Activated naive CD4-positive, alpha-beta T cell treated with anti-CD3 and anti-CD28 coated beads, Interleukin-2, amount 10 ng/mL, durations not matched to agents 7 days and 5 days (primary cell): Measurements from ENCODE around the gene RPTOR.
A peak's percentile ranks its signal among the peaks of the same experiment; 100 is the strongest.
"Not testable (repeated sequence)": the region's sequence is repeated elsewhere in the genome, so short reads cannot be mapped to it uniquely, and the experiment has no call there.

Experiments
- CTCF ChIA-PET: fragments of 350-600 bp; sonication (Branson Sonifier 250); formaldehyde crosslinking; loops from one replicate; lab custom pipeline; 2021; ENCODE audit warnings: antibody characterized with exemption; lab: Charles Lee
- DNase-seq: peaks from one replicate; pipeline ENCODE4 v3.0.0-alpha.2; 2020
- H3K27ac Mint-ChIP-seq: one replicate; pipeline ENCODE4 v1.8.0; 2021; ENCODE audit warnings: mild to moderate bottlenecking, moderate library complexity, mixed read lengths
- H3K27me3 Mint-ChIP-seq: one replicate; pipeline ENCODE4 v1.8.0; 2021; ENCODE audit warnings: mild to moderate bottlenecking, mixed read lengths
- H3K36me3 Mint-ChIP-seq: one replicate; pipeline ENCODE4 v1.8.0; 2021; ENCODE audit warnings: mixed read lengths
- H3K4me1 Mint-ChIP-seq: one replicate; pipeline ENCODE4 v1.8.0; 2021; ENCODE audit warnings: mixed read lengths
- H3K4me3 Mint-ChIP-seq: one replicate; pipeline ENCODE4 v1.8.0; 2021; ENCODE audit warnings: mild to moderate bottlenecking, moderate library complexity, mixed read lengths
- H3K9me3 Mint-ChIP-seq: one replicate; pipeline ENCODE4 v1.8.0; 2021; ENCODE audit warnings: mixed read lengths

The RPTOR gene

DNA sequence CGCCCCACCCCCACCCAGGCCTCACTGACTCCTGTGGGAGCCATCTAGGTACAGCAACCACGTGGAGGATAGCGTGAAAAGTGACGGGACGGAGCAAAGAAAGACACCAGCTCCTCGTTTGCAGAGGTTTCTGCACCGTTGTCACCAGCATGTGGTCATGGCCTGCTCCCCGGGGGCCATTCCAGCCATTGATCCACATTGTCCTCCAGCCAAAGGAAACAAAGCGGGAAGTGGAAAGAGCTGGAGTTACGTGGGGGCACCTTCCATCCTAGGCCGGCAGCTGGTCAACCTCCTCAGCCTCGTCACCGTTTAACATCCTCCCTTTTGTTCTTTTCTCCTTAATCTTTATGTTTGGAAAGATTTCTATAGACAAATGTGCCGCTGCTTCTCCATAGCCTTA lies 153.7 kb downstream of the RPTOR start:
- DNase-seq, result no peak
- Mint-ChIP-seq H3K27ac (no peak overlapping the region), H3K36me3 (peaks cover 39% of the 10 kb centered on the region), H3K9me3 (peaks cover 30% of the 10 kb centered on the region), H3K4me3 (no peak overlapping the region), H3K27me3 (no peaks in the 10 kb centered on the region), H3K4me1 (peaks cover 63% of the 10 kb centered on the region)
- CTCF ChIA-PET, result no interaction called here

DNA sequence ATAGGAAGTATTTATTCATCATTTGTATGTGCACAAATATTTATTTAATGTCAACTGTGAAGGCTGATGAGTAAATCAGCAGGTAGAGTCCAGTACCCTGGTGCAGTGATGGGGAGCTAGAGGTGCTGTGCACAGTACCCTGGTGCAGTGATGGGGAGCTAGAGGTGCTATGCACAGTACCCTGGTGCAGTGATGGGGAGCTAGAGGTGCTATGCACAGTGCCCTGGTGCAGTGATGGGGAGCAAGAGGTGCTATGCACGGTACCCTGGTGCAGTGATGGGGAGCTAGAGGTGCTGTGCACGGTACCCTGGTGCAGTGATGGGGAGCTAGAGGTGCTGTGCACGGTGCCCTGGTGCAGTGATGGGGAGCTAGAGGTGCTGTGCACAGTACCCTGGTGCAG lies 154.6 kb downstream of the RPTOR start:
- DNase-seq, H3K4me3 Mint-ChIP-seq, H3K27me3 Mint-ChIP-seq, H3K27ac Mint-ChIP-seq, CTCF ChIA-PET: not testable (repeated sequence)
- Mint-ChIP-seq H3K36me3 (peaks cover 47% of the 10 kb centered on the region), H3K4me1 (peaks cover 72% of the 10 kb centered on the region), H3K9me3 (peaks cover 36% of the 10 kb centered on the region)

GRCh38 chr17:80701730-80702129 lies 157.1 kb downstream of the RPTOR start:
- H3K36me3 Mint-ChIP-seq, result peaks cover 64% of the 10 kb centered on the region
- H3K9me3 Mint-ChIP-seq, result peaks cover 37% of the 10 kb centered on the region
- no peaks in the 10 kb centered on the region for H3K27me3 Mint-ChIP-seq
- no peak for DNase-seq
- H3K27ac Mint-ChIP-seq, result peak overlapping the region; percentile 89
- no peak overlapping the region for H3K4me3 Mint-ChIP-seq
- CTCF ChIA-PET, result no interaction called here
- H3K4me1 Mint-ChIP-seq, result peaks cover 77% of the 10 kb centered on the region

DNA sequence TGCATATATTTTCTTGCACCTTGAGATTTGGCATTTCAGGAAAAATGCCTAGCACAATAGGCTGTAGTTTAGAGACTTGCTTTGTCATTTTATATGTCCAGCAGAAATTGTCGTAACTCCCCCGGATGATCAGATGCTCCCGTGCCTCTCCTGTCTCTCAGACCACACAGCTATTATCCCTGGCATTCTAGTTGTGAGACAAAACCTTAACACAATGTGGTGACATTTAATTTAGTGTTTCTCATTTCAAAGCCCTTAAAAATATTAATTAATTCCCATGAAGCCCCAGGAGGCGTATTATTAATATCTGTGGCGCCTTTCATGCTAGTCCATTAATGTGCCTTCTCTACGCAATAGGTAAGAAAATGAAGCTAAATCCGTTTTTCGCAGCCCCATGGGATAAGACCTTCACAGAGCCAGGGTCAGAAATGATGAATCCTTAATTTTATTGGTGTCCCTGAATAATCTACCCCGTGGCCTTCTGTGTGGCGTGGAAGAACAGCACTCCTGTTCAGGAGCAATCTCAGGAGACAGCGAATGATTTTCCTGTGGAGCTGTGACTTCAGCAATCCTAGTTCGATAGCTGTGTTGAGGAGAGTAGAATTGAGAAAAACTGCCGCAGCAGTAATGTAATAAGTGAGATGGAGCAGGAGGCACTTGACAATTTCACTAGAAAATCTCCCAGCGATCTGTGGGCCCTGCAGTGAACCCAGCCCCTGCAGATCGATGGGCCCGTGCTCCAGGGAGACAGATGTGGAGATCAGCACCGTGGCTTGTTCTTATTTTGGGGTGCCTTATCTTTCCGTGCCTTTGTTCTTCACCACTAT lies 157.9 kb downstream of the RPTOR start:
- Mint-ChIP-seq H3K4me3 (no peak overlapping the region), H3K27ac (peak overlapping the region; percentile 89), H3K36me3 (peaks cover 71% of the 10 kb centered on the region), H3K9me3 (peaks cover 37% of the 10 kb centered on the region), H3K4me1 (peaks cover 76% of the 10 kb centered on the region), H3K27me3 (no peaks in the 10 kb centered on the region)
- DNase-seq, result no peak
- CTCF ChIA-PET, result no interaction called here

DNA sequence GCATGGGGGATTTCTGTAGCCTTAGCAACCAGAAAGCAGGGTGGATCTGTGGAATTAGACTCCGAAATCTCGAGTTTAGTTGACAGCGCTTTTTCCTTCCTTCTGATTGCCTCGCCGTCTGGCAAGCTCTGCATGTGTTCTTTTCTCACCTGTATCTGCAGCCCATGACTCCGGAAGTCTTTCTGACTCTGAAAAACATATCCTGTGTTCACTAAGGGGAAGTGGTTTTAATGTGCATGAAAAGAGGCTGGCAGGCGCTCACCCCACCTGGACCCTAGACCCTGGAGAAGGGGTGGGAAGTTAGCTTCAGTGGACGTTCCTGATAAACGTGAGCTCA lies 158.5 kb downstream of the RPTOR start:
- peaks cover 77% of the 10 kb centered on the region for H3K4me1 Mint-ChIP-seq
- no peaks in the 10 kb centered on the region for H3K27me3 Mint-ChIP-seq
- H3K36me3 Mint-ChIP-seq, result peaks cover 75% of the 10 kb centered on the region
- DNase-seq, result peak; percentile 59
- peak overlapping the region; percentile 89 for H3K27ac Mint-ChIP-seq
- CTCF ChIA-PET, result no interaction called here
- peaks cover 37% of the 10 kb centered on the region for H3K9me3 Mint-ChIP-seq
- H3K4me3 Mint-ChIP-seq, result peak overlapping the region; percentile 33

GRCh38 chr17:80704381-80704819 lies 159.8 kb downstream of the RPTOR start:
- peaks cover 87% of the 10 kb centered on the region for H3K4me1 Mint-ChIP-seq
- H3K36me3 Mint-ChIP-seq, result peaks cover 83% of the 10 kb centered on the region
- peak overlapping the region; percentile 89 for H3K27ac Mint-ChIP-seq
- H3K27me3 Mint-ChIP-seq, result no peaks in the 10 kb centered on the region
- CTCF ChIA-PET, result no interaction called here
- peaks cover 37% of the 10 kb centered on the region for H3K9me3 Mint-ChIP-seq
- no peak for DNase-seq
- H3K4me3 Mint-ChIP-seq, result no peak overlapping the region

- Mint-ChIP-seq H3K27ac (no peak overlapping the region), H3K36me3 (peaks cover 86% of the 10 kb centered on the region), H3K27me3 (no peaks in the 10 kb centered on the region), H3K4me3 (no peak overlapping the region), H3K9me3 (peaks cover 38% of the 10 kb centered on the region), H3K4me1 (peaks cover 91% of the 10 kb centered on the region)
- CTCF ChIA-PET, result no interaction called here
- no peak for DNase-seq
These were observed 160.3 kb downstream of the RPTOR start for GRCh38 chr17:80704894-80705293.

DNA sequence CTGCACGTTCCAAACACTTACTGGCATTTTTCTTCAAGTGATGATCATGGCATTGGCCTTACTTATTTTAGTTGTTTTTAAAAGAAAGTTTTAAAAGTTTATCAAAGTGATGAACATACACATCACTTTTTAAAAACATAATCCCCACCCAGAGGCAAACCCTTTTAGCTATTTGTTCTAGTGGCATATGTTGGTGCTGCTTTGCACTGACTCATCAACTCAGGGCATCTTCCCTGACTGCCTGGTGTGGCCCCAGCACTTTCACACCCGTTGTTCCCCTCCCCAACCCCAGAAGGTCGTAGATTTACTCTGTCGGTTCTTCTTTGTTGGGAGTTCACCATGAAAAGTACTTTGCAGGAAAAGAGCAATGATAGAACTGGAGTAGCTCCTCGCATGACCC lies 161.3 kb downstream of the RPTOR start:
- CTCF ChIA-PET, result interaction anchor here (0.9 kb wide), 1 partner anchor 9 kb away, joined by 4 read pairs; no protein-coding TSS in a partner anchor
- no peak for DNase-seq
- Mint-ChIP-seq H3K4me1 (peaks cover 91% of the 10 kb centered on the region), H3K27ac (peak overlapping the region; percentile 67), H3K27me3 (no peaks in the 10 kb centered on the region), H3K36me3 (peaks cover 85% of the 10 kb centered on the region), H3K9me3 (peaks cover 29% of the 10 kb centered on the region), H3K4me3 (no peak overlapping the region)

DNA sequence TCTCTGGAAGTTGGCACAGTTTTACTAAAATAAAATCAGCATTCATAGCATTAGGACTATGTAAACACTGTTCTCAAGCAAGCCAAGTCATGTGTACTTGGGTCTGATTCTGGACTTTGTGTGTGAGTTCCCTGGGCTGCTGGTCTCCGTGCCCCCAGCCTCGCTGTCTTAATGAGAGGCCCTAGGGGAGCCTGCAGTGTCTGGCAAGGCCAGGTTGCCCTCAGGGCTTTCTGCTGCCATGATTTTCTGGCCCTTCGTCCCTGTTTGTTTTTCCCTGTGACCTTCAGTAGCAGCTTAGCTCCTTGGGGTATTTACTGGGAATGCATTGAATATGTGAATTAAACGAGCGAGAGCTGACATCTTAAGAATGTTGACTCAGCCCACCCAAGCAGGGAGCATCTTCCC lies 161.8 kb downstream of the RPTOR start:
- Mint-ChIP-seq H3K4me3 (no peak overlapping the region), H3K9me3 (peaks cover 25% of the 10 kb centered on the region), H3K4me1 (peaks cover 95% of the 10 kb centered on the region), H3K27ac (peak overlapping the region; percentile 67), H3K36me3 (peaks cover 86% of the 10 kb centered on the region), H3K27me3 (no peaks in the 10 kb centered on the region)
- no peak for DNase-seq
- CTCF ChIA-PET, result interaction anchor here (0.9 kb wide), 1 partner anchor 9 kb away, joined by 4 read pairs; no protein-coding TSS in a partner anchor

DNA sequence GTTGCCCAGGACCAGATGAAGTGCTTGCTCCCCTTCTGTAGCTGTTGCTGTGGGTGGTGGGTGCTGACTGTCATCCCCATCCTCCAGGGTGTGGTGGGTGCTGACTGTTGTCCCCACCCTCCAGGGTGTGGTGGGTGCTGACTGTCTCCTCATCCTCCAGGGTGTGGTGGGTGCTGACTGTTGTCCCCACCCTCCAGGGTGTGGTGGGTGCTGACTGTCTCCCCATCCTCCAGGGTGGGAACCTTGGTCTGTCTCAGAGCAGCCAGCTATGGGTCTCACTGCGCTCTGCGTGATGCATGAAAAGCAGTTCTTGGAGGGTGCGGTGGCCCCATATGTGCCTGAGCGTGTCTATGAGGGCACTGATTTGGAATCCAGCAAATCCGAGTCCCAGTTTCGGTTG lies 163.8 kb downstream of the RPTOR start:
- no peaks in the 10 kb centered on the region for H3K27me3 Mint-ChIP-seq
- peak overlapping the region; percentile 85 for H3K27ac Mint-ChIP-seq
- H3K4me1 Mint-ChIP-seq, result peaks cover 88% of the 10 kb centered on the region
- H3K4me3 Mint-ChIP-seq, result no peak overlapping the region
- H3K36me3 Mint-ChIP-seq, result peaks cover 79% of the 10 kb centered on the region
- CTCF ChIA-PET, result no interaction called here
- no peak for DNase-seq
- H3K9me3 Mint-ChIP-seq, result peaks cover 10% of the 10 kb centered on the region

- CTCF ChIA-PET, result no interaction called here
- Mint-ChIP-seq H3K36me3 (peaks cover 73% of the 10 kb centered on the region), H3K4me3 (no peak overlapping the region), H3K9me3 (peaks cover 5% of the 10 kb centered on the region), H3K27ac (peak overlapping the region; percentile 85), H3K27me3 (no peaks in the 10 kb centered on the region), H3K4me1 (peaks cover 82% of the 10 kb centered on the region)
- DNase-seq, result no peak
These were observed 164.6 kb downstream of the RPTOR start for GRCh38 chr17:80709090-80709695.

DNA sequence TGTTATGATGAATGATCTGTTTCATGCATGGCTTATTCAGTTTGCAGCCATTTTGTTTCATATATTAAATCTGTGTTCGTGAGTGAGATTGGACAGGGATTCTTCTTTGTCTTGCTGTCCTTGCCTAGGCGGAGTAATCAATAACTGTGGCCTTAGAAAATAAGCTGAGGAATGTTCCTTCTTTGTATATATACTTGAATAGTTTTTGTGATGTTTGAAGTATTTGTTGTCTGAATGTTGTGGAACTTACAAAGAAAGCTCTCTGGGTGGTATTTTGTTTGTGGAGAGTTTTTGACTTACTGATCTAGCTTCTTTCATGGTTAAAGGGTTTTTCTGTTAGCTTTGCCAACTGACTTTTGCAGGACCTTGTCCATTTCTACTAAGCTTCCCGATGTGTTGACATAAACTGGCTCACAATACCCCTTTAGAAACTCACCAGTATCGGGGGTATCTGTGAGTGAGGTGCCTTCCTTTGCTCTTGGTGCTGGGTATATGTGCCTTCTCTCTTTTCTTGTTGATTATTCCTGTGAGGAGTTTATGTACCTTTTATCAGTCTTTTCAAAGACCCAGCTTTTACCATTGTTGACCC lies 166.2 kb downstream of the RPTOR start:
- H3K4me1 Mint-ChIP-seq, result peaks cover 66% of the 10 kb centered on the region
- peaks cover 68% of the 10 kb centered on the region for H3K36me3 Mint-ChIP-seq
- peaks cover 3% of the 10 kb centered on the region for H3K9me3 Mint-ChIP-seq
- no peak for DNase-seq
- no peak overlapping the region for H3K27ac Mint-ChIP-seq
- CTCF ChIA-PET, result no interaction called here
- H3K4me3 Mint-ChIP-seq, result no peak overlapping the region
- no peaks in the 10 kb centered on the region for H3K27me3 Mint-ChIP-seq

- Mint-ChIP-seq H3K4me3 (no peak overlapping the region), H3K4me1 (peaks cover 62% of the 10 kb centered on the region), H3K27ac (no peak overlapping the region), H3K36me3 (peaks cover 69% of the 10 kb centered on the region), H3K9me3 (peaks cover 3% of the 10 kb centered on the region), H3K27me3 (no peaks in the 10 kb centered on the region)
- CTCF ChIA-PET, result interaction anchor here (0.6 kb wide), 1 partner anchor 10 kb away, joined by 3 read pairs; no protein-coding TSS in a partner anchor
- DNase-seq, result no peak
These were observed 167.5 kb downstream of the RPTOR start for GRCh38 chr17:80712089-80712488.

DNA sequence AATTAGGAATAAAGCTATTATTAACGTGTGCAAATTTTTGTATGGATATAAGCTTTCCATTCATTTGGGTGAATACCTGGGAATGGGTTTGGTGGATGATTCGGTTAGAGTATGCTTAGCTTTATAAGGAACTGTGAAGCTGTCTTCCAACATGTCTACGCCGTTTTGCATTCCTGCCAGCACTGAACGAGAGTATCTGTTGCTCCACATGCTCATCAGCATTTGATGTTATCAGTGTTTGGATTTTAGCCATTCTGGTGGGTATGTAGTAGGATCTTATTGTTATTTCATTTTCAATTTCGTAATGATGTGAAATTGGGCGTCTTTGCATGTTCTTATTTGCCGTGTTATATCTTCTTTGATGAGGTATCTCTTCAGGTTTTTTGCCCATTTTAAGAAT lies 168.0 kb downstream of the RPTOR start:
- CTCF ChIA-PET, result no interaction called here
- no peak overlapping the region for H3K4me3 Mint-ChIP-seq

More for the DNA sequence above, 168.0 kb downstream of the RPTOR start:
- H3K4me1 Mint-ChIP-seq, result peaks cover 58% of the 10 kb centered on the region
- no peak for DNase-seq
- H3K9me3 Mint-ChIP-seq, result peaks cover 3% of the 10 kb centered on the region
- H3K36me3 Mint-ChIP-seq, result peaks cover 69% of the 10 kb centered on the region
- H3K27me3 Mint-ChIP-seq, result no peaks in the 10 kb centered on the region
- no peak overlapping the region for H3K27ac Mint-ChIP-seq
